Fibroblast of the aortic adventitia (primary cell): ENCODE results near the gene FSIP1. TPM values are rescaled to one million over a fixed set of nuclear protein-coding genes. Genes with fewer than 3 reads are reported as not detected.

Source experiments
- DNase-seq: peaks from one replicate; pipeline ENCODE4 v3.0.0-alpha.2; 2010; ENCODE audit warnings: low read depth
- H3K4me3 ChIP-seq: 2 replicates; pipeline ENCODE4 v1.5.1; 2011; ENCODE audit warnings: low read depth, mild to moderate bottlenecking, control low read depth, low read length, moderate library complexity
- CTCF ChIP-seq: IDR thresholded peaks from 2 replicates; pipeline ENCODE4 v1.5.1; 2011; ENCODE audit warnings: mild to moderate bottlenecking, low read length, control low read depth, inconsistent platforms; ENCODE audit not compliant: insufficient read depth
- total RNA-seq: library from RNA; depleted of rRNA; stranded (reverse); fragments of >200 nt; gene quantifications from 2 replicates; pipeline ENCODE4 v1.2.3, GENCODE V29; 2012; ENCODE audit warnings: low replicate concordance

The FSIP1 gene
- total RNA-seq, 1 donor = 4.2 TPM

DNA sequence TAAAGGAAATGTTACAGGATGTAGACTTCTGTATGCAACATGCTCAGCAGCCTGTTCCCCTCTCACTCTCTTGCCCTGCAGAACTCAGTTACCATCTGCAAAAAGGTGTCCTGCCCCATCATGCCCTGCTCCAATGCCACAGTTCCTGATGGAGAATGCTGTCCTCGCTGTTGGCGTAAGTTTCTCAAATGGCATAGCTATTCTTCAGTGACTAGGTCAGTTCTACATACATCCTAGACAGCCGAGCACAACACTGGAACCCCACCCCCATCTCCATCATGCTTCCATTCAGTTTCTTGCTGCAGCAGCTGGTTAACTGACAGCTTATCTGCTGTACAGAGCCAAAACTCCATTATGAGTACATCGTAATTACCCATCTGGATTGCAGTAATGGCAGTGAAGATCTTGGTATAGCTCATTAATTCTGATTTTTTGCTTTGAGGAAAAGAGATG, 197.2 kb downstream of the FSIP1 start:
- peak overlapping the region; percentile 58 for H3K4me3 ChIP-seq
- no peak for TF ChIP-seq CTCF
- DNase-seq = no peak

DNA sequence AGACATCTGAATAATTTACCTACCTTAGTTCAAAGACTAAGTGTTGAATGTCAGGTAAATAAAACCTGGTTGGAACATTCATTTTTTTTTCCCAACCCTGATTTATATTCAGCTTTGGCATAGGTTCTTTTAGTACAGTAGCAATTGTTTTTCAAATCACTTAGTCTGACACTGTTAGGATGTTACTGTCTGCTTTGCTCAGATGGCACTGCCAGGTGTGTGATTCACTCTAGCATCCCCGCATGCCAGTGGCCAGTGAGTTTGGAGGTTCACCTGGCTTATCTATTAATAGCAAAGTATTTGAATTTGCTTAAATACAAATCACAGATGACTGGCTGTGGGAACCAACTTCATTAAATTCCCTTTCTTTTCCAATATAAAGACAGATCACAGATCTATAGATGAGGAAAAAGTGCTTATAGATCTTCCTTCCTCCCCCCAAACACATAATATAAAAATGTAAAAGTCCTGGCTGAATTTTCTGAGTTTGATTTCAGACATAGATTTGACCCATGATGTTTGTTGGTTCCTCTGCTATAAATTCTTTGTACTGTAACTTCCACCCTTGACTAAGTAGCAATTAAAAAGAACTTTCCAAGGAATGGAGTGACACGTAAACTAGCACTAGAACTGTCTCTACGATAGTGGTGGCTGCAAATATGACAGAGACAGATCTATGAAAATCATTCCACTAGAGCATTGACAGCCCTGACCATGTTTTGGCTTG, 197.8 kb downstream of the FSIP1 start:
- peak overlapping the region; percentile 58 for H3K4me3 ChIP-seq
- peak; percentile 34 for DNase-seq
- TF ChIP-seq CTCF = no peak

DNA sequence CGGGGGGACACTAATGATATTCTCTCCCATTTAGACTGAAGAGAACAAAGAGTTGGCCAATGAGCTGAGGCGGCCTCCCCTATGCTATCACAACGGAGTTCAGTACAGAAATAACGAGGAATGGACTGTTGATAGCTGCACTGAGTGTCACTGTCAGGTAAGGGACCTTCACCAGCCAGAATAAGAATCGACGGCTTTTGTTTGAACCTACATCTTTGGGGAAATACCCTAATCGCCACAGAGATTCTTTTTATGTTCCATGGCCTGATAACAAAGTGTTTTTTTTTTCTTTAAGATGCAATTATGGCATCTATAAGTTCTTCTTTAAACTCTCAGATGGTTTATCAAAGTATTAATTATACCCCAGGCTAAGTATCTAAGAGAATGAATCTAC, 198.4 kb downstream of the FSIP1 start:
- H3K4me3 ChIP-seq = peak overlapping the region; percentile 77
- no peak for TF ChIP-seq CTCF
- no peak for DNase-seq

- H3K4me3 ChIP-seq = peak overlapping the region; percentile 77
- peak; percentile 65 for DNase-seq
- TF ChIP-seq CTCF = peak; percentile 50
Measured at GRCh38 chr15:39583596-39584265, 198.9 kb downstream of the FSIP1 start.

DNA sequence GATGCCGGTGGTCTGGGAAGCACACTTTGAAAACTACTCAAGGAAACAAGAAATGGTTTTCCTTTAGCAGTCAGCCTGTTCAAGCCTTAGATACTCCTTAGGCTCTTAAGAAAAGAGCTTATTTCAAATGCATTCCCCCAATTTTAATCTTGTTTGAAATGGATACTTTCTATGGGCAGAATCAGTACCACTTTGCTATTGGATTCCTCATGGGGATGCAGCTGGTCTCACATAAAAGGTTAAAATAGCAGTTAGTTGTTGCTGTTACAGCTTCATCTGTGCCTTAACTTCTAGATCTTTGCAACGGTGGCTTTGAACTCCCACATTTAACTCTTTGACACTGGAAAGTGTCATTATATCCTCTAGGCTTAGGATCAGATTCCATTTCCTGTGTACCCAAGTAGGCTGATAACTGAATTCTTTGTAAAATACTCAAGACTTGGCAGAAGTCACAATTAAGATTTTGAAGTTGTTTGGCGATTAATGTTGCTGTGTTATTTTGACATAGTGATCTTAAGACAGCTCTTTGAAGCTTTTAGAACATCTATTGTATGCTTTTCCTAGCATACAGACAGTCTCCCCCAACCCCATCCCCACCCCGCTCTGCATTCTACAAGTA, 199.6 kb downstream of the FSIP1 start:
- TF ChIP-seq CTCF = no peak
- DNase-seq = peak; percentile 41

GRCh38 chr15:39582286-39582976, 200.2 kb downstream of the FSIP1 start:
- TF ChIP-seq CTCF = no peak
- H3K4me3 ChIP-seq = peak overlapping the region; percentile 77
- DNase-seq = peak; percentile 47

More for the DNA sequence above, 199.6 kb downstream of the FSIP1 start:
- H3K4me3 ChIP-seq = peak overlapping the region; percentile 77
